Measurements from ENCODE around the gene CCDC71.

CCDC71 gene

GRCh38 chr3:49132073-49132436 is 34.1 kb downstream of the CCDC71 start:
- no peak for DNase-seq (ENCODE audit: low read depth)
- peak overlapping the region; percentile 97 for H3K4me3 ChIP-seq (ENCODE audit: low read length)
- TF ChIP-seq CTCF (conservative IDR thresholded peaks at IDR 0.05; ENCODE audit: low read length), result no peak

GRCh38 chr3:49131576-49131975 is 34.6 kb downstream of the CCDC71 start:
- peak overlapping the region; percentile 97 for H3K4me3 ChIP-seq (ENCODE audit: low read length)
- no peak for TF ChIP-seq CTCF (conservative IDR thresholded peaks at IDR 0.05; ENCODE audit: low read length)
- no peak for DNase-seq (ENCODE audit: low read depth)

GRCh38 chr3:49131040-49131439 is 35.1 kb downstream of the CCDC71 start:
- DNase-seq (ENCODE audit: low read depth), result no peak
- no peak for TF ChIP-seq CTCF (conservative IDR thresholded peaks at IDR 0.05; ENCODE audit: low read length)
- peak overlapping the region; percentile 97 for H3K4me3 ChIP-seq (ENCODE audit: low read length)

- H3K4me3 ChIP-seq (ENCODE audit: low read length), result no peak overlapping the region
- TF ChIP-seq CTCF (conservative IDR thresholded peaks at IDR 0.05; ENCODE audit: low read length), result no peak
- no peak for DNase-seq (ENCODE audit: low read depth)
Measured at GRCh38 chr3:49124991-49125670, 41.0 kb downstream of the CCDC71 start.

- TF ChIP-seq CTCF (conservative IDR thresholded peaks at IDR 0.05; ENCODE audit: low read length), result no peak
- DNase-seq (ENCODE audit: low read depth), result no peak
- no peak overlapping the region for H3K4me3 ChIP-seq (ENCODE audit: low read length)
Measured at GRCh38 chr3:49124203-49124602, 41.9 kb downstream of the CCDC71 start.

- no peak overlapping the region for H3K4me3 ChIP-seq (ENCODE audit: low read length)
- no peak for TF ChIP-seq CTCF (conservative IDR thresholded peaks at IDR 0.05; ENCODE audit: low read length)
- no peak for DNase-seq (ENCODE audit: low read depth)
Measured at GRCh38 chr3:49123687-49124086, 42.4 kb downstream of the CCDC71 start.

GRCh38 chr3:49122886-49123545 is 43.1 kb downstream of the CCDC71 start:
- TF ChIP-seq CTCF (conservative IDR thresholded peaks at IDR 0.05; ENCODE audit: low read length), result no peak
- no peak for DNase-seq (ENCODE audit: low read depth)
- no peak overlapping the region for H3K4me3 ChIP-seq (ENCODE audit: low read length)

Measured in AG10803 (cell line).